ENCODE results near the gene TFEB.

TFEB gene

DNA sequence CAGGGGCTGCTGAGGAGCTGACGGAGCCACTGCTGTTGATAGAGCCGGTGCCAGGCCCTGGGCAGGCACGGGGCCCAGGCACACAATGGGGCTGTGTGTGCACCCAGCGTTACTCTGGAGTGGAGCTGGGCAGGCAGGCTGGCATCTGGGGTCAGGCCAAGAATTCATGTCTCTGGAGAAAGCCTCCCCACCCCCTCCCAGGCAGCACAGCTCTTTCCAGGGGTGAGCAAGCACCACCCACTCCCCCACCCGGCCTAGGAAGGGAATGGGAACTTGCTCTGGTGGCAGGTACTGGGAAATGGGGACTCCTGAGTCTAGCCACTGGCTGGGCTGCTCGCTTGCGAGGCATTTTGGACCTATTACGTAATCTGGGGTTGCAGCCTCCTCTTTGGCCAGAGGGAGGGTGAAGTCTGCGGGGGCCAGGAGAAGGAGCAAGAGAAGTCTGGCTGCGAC lies 22.7 kb downstream of the TFEB start:
- no peak overlapping the region for H3K4me3 ChIP-seq (ENCODE audit: control insufficient read depth, low read depth, low read length)
- no peak for DNase-seq (ENCODE audit: low read depth)
- TF ChIP-seq, protein P1, sequence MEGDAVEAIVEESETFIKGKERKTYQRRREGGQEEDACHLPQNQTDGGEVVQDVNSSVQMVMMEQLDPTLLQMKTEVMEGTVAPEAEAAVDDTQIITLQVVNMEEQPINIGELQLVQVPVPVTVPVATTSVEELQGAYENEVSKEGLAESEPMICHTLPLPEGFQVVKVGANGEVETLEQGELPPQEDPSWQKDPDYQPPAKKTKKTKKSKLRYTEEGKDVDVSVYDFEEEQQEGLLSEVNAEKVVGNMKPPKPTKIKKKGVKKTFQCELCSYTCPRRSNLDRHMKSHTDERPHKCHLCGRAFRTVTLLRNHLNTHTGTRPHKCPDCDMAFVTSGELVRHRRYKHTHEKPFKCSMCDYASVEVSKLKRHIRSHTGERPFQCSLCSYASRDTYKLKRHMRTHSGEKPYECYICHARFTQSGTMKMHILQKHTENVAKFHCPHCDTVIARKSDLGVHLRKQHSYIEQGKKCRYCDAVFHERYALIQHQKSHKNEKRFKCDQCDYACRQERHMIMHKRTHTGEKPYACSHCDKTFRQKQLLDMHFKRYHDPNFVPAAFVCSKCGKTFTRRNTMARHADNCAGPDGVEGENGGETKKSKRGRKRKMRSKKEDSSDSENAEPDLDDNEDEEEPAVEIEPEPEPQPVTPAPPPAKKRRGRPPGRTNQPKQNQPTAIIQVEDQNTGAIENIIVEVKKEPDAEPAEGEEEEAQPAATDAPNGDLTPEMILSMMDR (IDR thresholded peaks at IDR 0.05; ENCODE audit: control insufficient read depth, insufficient read depth, low read depth, low read length, missing control alignments), result no peak

DNA sequence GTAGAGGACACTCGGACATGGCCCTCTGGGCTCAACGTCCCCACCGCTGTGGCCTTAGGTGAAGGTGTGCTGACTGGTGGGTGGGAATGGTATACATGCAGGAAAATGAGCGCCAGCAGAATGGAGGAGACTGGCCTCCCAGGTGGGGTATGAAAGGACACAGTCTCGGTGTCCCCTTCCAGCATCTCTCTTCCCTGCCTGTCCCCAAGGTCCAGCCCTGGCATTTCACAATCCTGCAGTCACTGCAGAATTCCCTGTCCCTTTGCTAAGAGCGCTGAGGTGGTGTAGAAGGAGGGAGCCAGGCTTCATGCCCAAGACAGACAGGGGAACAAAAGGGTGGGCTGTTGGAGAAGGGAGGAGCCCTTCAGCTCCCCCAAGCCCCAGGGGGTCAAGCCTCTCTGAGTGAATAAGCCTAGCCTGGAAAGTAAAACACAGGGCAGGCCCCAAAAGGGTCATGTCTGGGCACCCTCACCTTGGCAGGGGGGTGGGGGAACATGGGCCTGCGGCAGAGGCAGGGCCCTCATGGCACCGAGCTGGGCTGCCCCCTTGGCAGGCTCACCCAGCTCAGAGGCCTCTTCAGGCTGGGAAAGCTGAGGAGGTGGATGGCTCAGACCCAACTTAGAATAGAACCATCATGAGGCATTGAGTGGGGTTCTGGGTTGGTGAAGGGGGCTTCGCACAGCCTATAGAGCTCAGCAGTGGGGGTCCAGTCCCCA lies 23.9 kb downstream of the TFEB start:
- TF ChIP-seq, protein P1 (IDR thresholded peaks at IDR 0.05; ENCODE audit: control insufficient read depth, insufficient read depth, low read depth, low read length, missing control alignments), result no peak
- DNase-seq (ENCODE audit: low read depth), result no peak
- no peak overlapping the region for H3K4me3 ChIP-seq (ENCODE audit: control insufficient read depth, low read depth, low read length)

DNA sequence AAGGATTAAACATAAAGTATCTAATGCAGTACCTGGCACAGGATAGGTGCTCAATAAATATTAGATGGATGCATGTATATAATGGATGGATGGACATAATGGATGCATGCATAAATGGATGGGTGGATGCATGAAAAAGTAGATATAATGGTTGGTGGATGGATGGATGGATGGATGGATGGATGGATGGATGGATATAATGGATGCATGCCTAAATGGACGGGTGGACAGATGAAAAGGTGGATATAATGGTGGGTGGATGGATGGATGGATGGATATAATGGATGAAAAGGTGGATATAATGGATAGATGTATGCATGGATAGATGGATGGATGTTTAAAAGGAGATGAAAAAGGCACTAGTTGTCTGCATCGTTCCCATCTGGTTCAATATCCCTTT lies 26.0 kb downstream of the TFEB start:
- no peak for DNase-seq (ENCODE audit: low read depth)
- TF ChIP-seq, protein P1 (IDR thresholded peaks at IDR 0.05; ENCODE audit: control insufficient read depth, insufficient read depth, low read depth, low read length, missing control alignments), result no peak
- no peak overlapping the region for H3K4me3 ChIP-seq (ENCODE audit: control insufficient read depth, low read depth, low read length)

DNA sequence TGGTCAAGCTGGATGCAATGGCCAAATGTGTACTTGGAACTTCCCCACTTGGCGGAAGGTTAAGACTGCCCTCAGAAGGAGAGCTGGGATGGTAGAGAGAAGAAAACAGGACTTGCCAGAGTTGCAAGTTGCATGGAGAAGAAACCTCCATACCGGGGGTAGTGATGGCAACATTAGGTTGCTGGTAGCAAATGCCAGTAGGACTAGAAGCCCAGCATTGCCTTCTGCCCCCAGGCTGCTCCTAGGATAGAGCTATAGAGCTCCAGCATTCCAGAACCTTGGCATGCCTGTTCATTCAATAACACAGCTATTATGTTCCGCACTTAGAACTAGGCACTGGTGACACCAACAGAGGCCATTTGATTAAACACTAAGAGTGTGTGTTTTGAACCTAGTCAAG lies 26.6 kb downstream of the TFEB start:
- no peak overlapping the region for H3K4me3 ChIP-seq (ENCODE audit: control insufficient read depth, low read depth, low read length)
- TF ChIP-seq, protein P1 (IDR thresholded peaks at IDR 0.05; ENCODE audit: control insufficient read depth, insufficient read depth, low read depth, low read length, missing control alignments), result no peak
- no peak for DNase-seq (ENCODE audit: low read depth)

DNA sequence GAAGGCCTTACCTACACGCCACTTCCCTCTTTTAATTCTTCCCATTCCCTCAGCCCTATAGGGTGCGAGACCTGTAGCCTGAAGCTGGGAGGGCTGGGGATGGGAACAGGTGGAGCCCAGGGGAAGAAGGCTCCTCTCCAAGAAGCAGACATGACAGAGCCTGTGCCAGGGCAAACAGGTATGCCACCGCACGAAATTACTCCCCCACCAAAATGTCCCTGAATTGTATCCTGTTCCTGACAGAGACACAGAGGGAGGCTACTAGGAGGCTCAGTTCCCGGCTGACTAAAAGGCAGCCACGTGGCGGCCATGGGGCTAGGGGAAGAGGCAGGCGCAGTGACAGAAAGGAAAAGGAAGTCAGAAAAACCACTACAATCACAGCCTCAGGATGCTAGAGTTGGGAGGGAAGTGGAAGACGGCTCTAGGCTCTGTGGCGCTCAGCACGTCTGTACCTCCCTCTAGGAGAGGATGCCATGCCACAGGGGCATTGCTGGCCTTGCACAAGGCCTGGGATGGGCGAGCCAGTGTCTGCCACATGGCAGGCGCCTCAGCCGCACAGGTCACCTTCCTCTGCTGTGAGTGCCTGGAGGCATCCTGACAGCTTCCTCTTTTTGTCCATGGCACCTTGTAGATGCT lies 27.7 kb downstream of the TFEB start:
- TF ChIP-seq, protein P1 (IDR thresholded peaks at IDR 0.05; ENCODE audit: control insufficient read depth, insufficient read depth, low read depth, low read length, missing control alignments), result no peak
- no peak overlapping the region for H3K4me3 ChIP-seq (ENCODE audit: control insufficient read depth, low read depth, low read length)
- DNase-seq (ENCODE audit: low read depth), result no peak

DNA sequence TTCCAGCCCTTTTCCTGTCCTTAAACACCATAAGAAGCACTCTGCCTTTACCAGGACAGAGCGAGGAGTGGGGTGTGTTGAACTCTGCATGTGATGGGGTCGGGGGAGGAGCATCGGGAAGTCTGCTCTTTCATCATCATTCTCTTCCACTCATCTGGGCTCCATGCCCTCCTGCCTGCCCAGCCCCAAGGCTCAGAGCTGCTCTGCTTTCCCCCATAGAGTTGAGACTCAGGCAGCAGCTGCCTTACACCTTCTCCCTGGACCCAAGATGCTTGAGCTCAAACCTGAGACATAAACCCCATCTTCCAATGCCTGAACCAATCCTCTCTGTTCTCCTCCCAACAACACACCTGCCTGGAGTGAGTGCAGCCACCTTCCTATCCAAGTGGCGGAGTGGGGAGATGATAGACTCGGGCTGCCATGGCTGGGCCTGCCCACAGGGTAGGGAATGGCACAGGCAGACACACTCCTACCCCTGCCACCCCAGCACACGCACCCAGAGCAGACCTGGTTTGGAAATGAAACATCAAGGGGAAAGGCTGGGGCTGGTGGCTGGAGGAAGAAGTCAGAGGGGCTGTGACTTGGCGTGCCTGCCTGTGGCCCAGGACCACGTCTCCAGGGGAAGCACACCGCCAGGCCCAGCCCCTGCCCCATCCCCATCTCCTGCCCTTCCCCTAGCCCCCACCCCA lies 28.4 kb downstream of the TFEB start:
- no peak for DNase-seq (ENCODE audit: low read depth)
- no peak overlapping the region for H3K4me3 ChIP-seq (ENCODE audit: control insufficient read depth, low read depth, low read length)
- TF ChIP-seq, protein P1 (IDR thresholded peaks at IDR 0.05; ENCODE audit: control insufficient read depth, insufficient read depth, low read depth, low read length, missing control alignments), result no peak

Measured in AG09309 (cell line).